SK-N-SH (cell line): ENCODE results near the gene SSBP2. TPM values are rescaled to one million over a fixed set of nuclear protein-coding genes. Genes with fewer than 3 reads are reported as not detected.

Source experiments
- CTCF ChIA-PET: fragments of 300-600, 350-600 bp; formaldehyde crosslinking; extraction: SDS; loops from one replicate; lab custom pipeline; 2021; lab: Yijun Ruan, JAX
- POLR2A ChIA-PET: fragments of 350-600 bp; sonication (Branson Sonifier 250); formaldehyde crosslinking; extraction: SDS; loops from one replicate; lab custom pipeline; 2020; ENCODE audit warnings: antibody characterized with exemption, inconsistent platforms; lab: Yijun Ruan, JAX
- DNase-seq: peaks from one replicate; pipeline ENCODE4 v3.0.0; 2012
- H2AFZ ChIP-seq: fragments of 200-600 bp; sonication (generic); 2 replicates; pipeline ENCODE4 v1.8.1; 2016; ENCODE audit warnings: antibody characterized with exemption, mild to moderate bottlenecking, low read depth
- H3F3A ChIP-seq: fragments of 200-600 bp; sonication (generic); replicated peaks from 2 replicates; pipeline ENCODE3; 2016; ENCODE audit warnings: antibody characterized with exemption, mild to moderate bottlenecking; ENCODE audit not compliant: insufficient read depth
- H3K27ac ChIP-seq, 2 experiments: fragments of 200-500 bp in 1 of 2; fragments of 200-600 bp in 1 of 2; sonication (Bioruptor generic) in 1 of 2; sonication (generic), shearing (Covaris generic) in 1 of 2; 2 replicates each; pipeline versions ENCODE4 v1.5.1 to v1.6.1; 2014 to 2016; ENCODE audit warnings: low read depth in 2 of 2, inconsistent platforms in 1 of 2, low read length in 1 of 2, mild to moderate bottlenecking in 1 of 2, mixed read lengths in 1 of 2
- H3K27me3 ChIP-seq: fragments of 200-600 bp; sonication (generic), shearing (Covaris generic); 2 replicates; pipeline ENCODE4 v1.6.1; 2016; ENCODE audit warnings: mixed run types; ENCODE audit not compliant: insufficient read depth
- H3K36me3 ChIP-seq, 2 experiments: fragments of 200-500 bp in 1 of 2; fragments of 200-600 bp in 1 of 2; sonication (Bioruptor generic) in 1 of 2; sonication (generic) in 1 of 2; replicated peaks in 1 of 2; 2 replicates each; pipeline versions ENCODE3 to v1.5.1; 2014 to 2016; ENCODE audit warnings: low read length in 1 of 2, mild to moderate bottlenecking in 1 of 2; ENCODE audit not compliant: insufficient read depth in 2 of 2, control insufficient read depth in 1 of 2
- H3K4me1 ChIP-seq, 2 experiments: fragments of 200-500 bp in 1 of 2; fragments of 200-600 bp in 1 of 2; sonication (Bioruptor generic) in 1 of 2; sonication (generic), shearing (Covaris generic) in 1 of 2; 2 replicates each; pipeline versions ENCODE4 v1.5.1 to v1.6.1; 2014 to 2016; ENCODE audit warnings: low read depth in 1 of 2, low read length in 1 of 2, mixed run types in 1 of 2; ENCODE audit not compliant: insufficient read depth in 2 of 2, control insufficient read depth in 1 of 2
- H3K4me2 ChIP-seq: fragments of 200-600 bp; sonication (generic), shearing (Covaris generic); 2 replicates; pipeline ENCODE4 v1.6.1; 2017; ENCODE audit warnings: mixed run types
- H3K4me3 ChIP-seq, 2 experiments: fragments of 200-500 bp in 1 of 2; fragments of 200-600 bp in 1 of 2; sonication (Bioruptor generic) in 1 of 2; sonication (generic), shearing (Covaris generic) in 1 of 2; 2 replicates each; pipeline versions ENCODE4 v1.5.1 to v1.8.1; 2014 to 2016; ENCODE audit warnings: low read depth in 2 of 2, inconsistent platforms in 1 of 2, low read length in 1 of 2, mild to moderate bottlenecking in 1 of 2, mixed read lengths in 1 of 2, moderate library complexity in 1 of 2
- H3K79me2 ChIP-seq: fragments of 200-600 bp; sonication (generic); 2 replicates; pipeline ENCODE4 v1.8.1; 2017; ENCODE audit warnings: mild to moderate bottlenecking; ENCODE audit not compliant: insufficient read depth
- H3K9ac ChIP-seq: fragments of 200-600 bp; sonication (generic); 2 replicates; pipeline ENCODE4 v1.6.1; 2017; ENCODE audit warnings: mixed run types
- H3K9me2 ChIP-seq: fragments of 200-600 bp; sonication (generic); 2 replicates; pipeline ENCODE4 v1.6.1; 2017; ENCODE audit warnings: mixed run types
- H3K9me3 ChIP-seq: fragments of 200-600 bp; sonication (generic); 2 replicates; pipeline ENCODE4 v1.6.1; 2017; ENCODE audit warnings: mixed run types, mild to moderate bottlenecking, moderate library complexity
- H4K20me1 ChIP-seq: fragments of 200-600 bp; sonication (generic); 2 replicates; pipeline ENCODE4 v1.6.1; 2017; ENCODE audit warnings: mild to moderate bottlenecking, mixed run types; ENCODE audit not compliant: insufficient read depth
- CHD2 ChIP-seq: fragments of 150-350 bp; IDR thresholded peaks from 2 replicates; pipeline ENCODE4 v1.6.1; 2018; ENCODE audit warnings: low read length; ENCODE audit not compliant: partially characterized antibody
- EP300 ChIP-seq, 2 experiments: IDR thresholded peaks; 2 replicates each; pipeline versions ENCODE4 v1.4.0 to v1.6.1; 2012; ENCODE audit warnings: borderline replicate concordance in 1 of 2, low read depth in 1 of 2, low read length in 1 of 2
- EZH2phosphoT487 ChIP-seq: fragments of 200-600 bp; sonication (generic); IDR thresholded peaks from 2 replicates; pipeline ENCODE4 v1.6.1; 2017; ENCODE audit warnings: low read depth, mixed run types, mild to moderate bottlenecking, antibody characterized with exemption, moderate library complexity, borderline replicate concordance
- FOSL2 ChIP-seq: IDR thresholded peaks from 2 replicates; pipeline ENCODE4 v1.4.0; 2012; ENCODE audit warnings: low read depth, mild to moderate bottlenecking, moderate library complexity, borderline replicate concordance
- FOXJ3 ChIP-seq: sonication (generic); formaldehyde crosslinking; IDR thresholded peaks from 2 replicates; pipeline ENCODE4 v1.5.1; 2020; ENCODE audit warnings: mild to moderate bottlenecking, missing genetic modification reagents
- GABPA ChIP-seq: IDR thresholded peaks from 2 replicates; pipeline ENCODE4 v1.4.0; 2012; ENCODE audit warnings: low read depth, mild to moderate bottlenecking
- GATA2 ChIP-seq: sonication (generic); formaldehyde crosslinking; IDR thresholded peaks from 2 replicates; pipeline ENCODE4 v1.5.0; 2020; ENCODE audit warnings: mild to moderate bottlenecking, missing genetic modification reagents
- MXI1 ChIP-seq: IDR thresholded peaks from 2 replicates; pipeline ENCODE4 v1.6.1; 2012; ENCODE audit warnings: mild to moderate bottlenecking, low read depth, low read length, improper control_type of control experiment
- NFIC ChIP-seq: IDR thresholded peaks from 2 replicates; pipeline ENCODE4 v1.4.0; 2012; ENCODE audit warnings: borderline replicate concordance
- NRF1 ChIP-seq: IDR thresholded peaks from 2 replicates; pipeline ENCODE4 v1.6.1; 2012; ENCODE audit warnings: low read depth, mild to moderate bottlenecking, low read length
- POLR2AphosphoS5 ChIP-seq: IDR thresholded peaks from 2 replicates; pipeline ENCODE4 v1.6.1; 2012; ENCODE audit warnings: low read depth, low read length
- RCOR1 ChIP-seq: fragments of 150-350 bp; IDR thresholded peaks from 2 replicates; pipeline ENCODE4 v1.6.1; 2017; ENCODE audit warnings: antibody characterized with exemption, low read length
- RXRA ChIP-seq: IDR thresholded peaks from 2 replicates; pipeline ENCODE4 v1.4.0; 2012; ENCODE audit warnings: low read depth, mild to moderate bottlenecking, borderline replicate concordance
- SIN3A ChIP-seq: IDR thresholded peaks from 2 replicates; pipeline ENCODE4 v1.6.1; 2012; ENCODE audit warnings: low read depth, mild to moderate bottlenecking, low read length, moderate library complexity, borderline replicate concordance
- TCF12 ChIP-seq: IDR thresholded peaks from 2 replicates; pipeline ENCODE4 v1.4.0; 2012
- USF1 ChIP-seq: IDR thresholded peaks from 2 replicates; pipeline ENCODE4 v1.4.0; 2012; ENCODE audit warnings: low read depth, borderline replicate concordance
- WGBS: methylation state at CpG from one replicate; pipeline ENCODE4 v1.1.6; 2017; ENCODE audit warnings: low lambda C conversion rate; 5-methylcytosine and 5-hydroxymethylcytosine counted together
- polyA plus RNA-seq, 3 experiments: library from polyadenylated mRNA; depleted of rRNA; stranded (reverse); fragments of >200 nt; gene quantifications; 2 replicates each; pipeline ENCODE4 v1.2.3, GENCODE V29; 2012
- TF ChIP-seq, protein P1 (sequence below): IDR thresholded peaks from 2 replicates; pipeline ENCODE4; 2012

SSBP2 gene
- polyA plus RNA-seq, 1 of the 3 experiments (the other 2 are of a cell fraction), result 35.3 TPM

DNA sequence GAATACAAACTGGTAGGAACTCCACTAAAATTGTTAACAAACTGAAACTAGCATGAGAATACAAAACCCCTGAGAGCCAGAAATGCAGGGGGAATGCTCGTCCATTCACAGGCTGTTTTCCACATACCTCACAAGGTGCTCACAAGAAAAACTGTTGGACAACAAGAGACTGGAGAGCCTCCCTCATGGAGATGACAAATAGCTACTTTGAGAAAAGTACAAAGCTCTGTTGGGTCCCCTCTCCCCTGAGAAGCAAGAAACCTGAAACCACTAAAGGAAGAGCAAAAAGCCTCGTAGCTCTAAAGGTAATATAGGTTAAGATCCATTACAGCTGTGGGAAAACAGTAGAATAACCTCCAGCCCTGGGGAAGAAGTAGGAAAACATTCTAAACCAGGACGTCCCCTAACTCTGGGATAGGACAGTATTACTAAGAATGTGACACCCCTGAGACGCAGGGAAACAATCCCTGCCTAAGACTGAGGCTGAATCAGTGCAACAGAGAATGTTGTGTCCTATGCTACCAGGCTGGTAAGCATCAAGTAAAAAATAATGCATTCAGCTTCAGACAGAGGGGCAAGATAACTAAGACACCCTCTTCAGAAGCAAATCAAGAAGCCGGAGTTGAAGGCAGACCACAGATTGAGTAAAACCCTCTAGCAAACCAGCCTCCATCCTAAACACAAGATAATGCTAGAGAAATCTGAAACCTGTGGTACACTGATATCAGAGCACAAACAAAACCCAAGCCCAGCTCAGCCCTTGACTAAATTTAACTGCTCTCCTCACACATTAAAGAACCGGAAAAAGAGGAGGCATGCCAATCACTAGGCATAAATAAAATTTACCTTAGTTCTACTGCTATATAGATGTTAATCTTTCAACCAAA, 160.2 kb downstream of the SSBP2 start:
- H4K20me1 ChIP-seq, result no peaks in the 10 kb centered on the region
- TF ChIP-seq EP300 (IDR thresholded peaks at IDR 0.05; ENCODE audit: borderline replicate concordance in 1 of 2, low read depth in 1 of 2, low read length in 1 of 2) (no peak), GABPA (no peak), EZH2phosphoT487 (no peak)
- TF ChIP-seq, all 33 proteins: peak for 0
- H3K79me2 ChIP-seq, result no peaks in the 10 kb centered on the region
- H3K4me3 ChIP-seq, result no peak overlapping the region
- POLR2A ChIA-PET, result interaction anchor here (0.6 kb wide), 1 partner anchor 151 kb away, joined by 3 read pairs; no protein-coding TSS in a partner anchor
- WGBS, result 83% methylated on average over 6 of the region's 6 CpGs
- no peaks in the 10 kb centered on the region for H3K9me3 ChIP-seq
- H3F3A ChIP-seq, result no peaks in the 10 kb centered on the region
- no peak overlapping the region for H3K9ac ChIP-seq
- no peaks in the 10 kb centered on the region for H3K4me1 ChIP-seq
- H3K27me3 ChIP-seq, result no peaks in the 10 kb centered on the region
- H3K4me2 ChIP-seq, result no peak overlapping the region
- H2AFZ ChIP-seq, result no peak overlapping the region
- H3K36me3 ChIP-seq, result no peaks in the 10 kb centered on the region
- H3K27ac ChIP-seq, result no peak overlapping the region
- H3K9me2 ChIP-seq, result no peaks in the 10 kb centered on the region
- CTCF ChIA-PET, result no interaction called here
- no peak for DNase-seq

- H3K4me1 ChIP-seq, result peaks cover 13 to 14% of the 10 kb centered on the region in 2 experiments; a peak in 2 of 4 replicates
- H3K79me2 ChIP-seq, result no peaks in the 10 kb centered on the region
- no peaks in the 10 kb centered on the region for H3K27me3 ChIP-seq
- no peak overlapping the region; a peak in 1 of 4 replicates for H3K4me3 ChIP-seq
- WGBS, result 32% methylated on average over 1 of the region's 1 CpG
- DNase-seq, result peak; percentile 66
- peak overlapping the region in 1 of 2 experiments; percentile 87; a peak in 2 of 4 replicates for H3K27ac ChIP-seq
- no peaks in the 10 kb centered on the region for H3K9me3 ChIP-seq
- H3K36me3 ChIP-seq, result no peaks in the 10 kb centered on the region
- H3K9me2 ChIP-seq, result no peaks in the 10 kb centered on the region
- ChIA-PET CTCF (interaction anchor here (1.3 kb wide), 1 partner anchor 589 kb away, joined by 3 read pairs; no protein-coding TSS in a partner anchor), POLR2A (no interaction called here)
- no peaks in the 10 kb centered on the region for H4K20me1 ChIP-seq
- no peaks in the 10 kb centered on the region for H3F3A ChIP-seq
- TF ChIP-seq USF1 (no peak), POLR2AphosphoS5 (peak; percentile 73; the same call in 1 of the 2 replicates), GATA2 (peak; percentile 91), SIN3A (0 out of 2 replicates have a peak, but pooled peaks have one; percentile 25), TCF12 (peak; percentile 54; the same call in 1 of the 2 replicates), FOSL2 (no peak), MXI1 (peak; percentile 80), NRF1 (no peak), CHD2 (peak; percentile 78), RCOR1 (peak; percentile 75; the same call in 1 of the 2 replicates), FOXJ3 (peak; percentile 82), EZH2phosphoT487 (no peak), RXRA (no peak), NFIC (no peak), EP300 (IDR thresholded peaks at IDR 0.05; ENCODE audit: borderline replicate concordance in 1 of 2, low read depth in 1 of 2, low read length in 1 of 2) (peak in 1 of 2 experiments; percentile 93; a peak in 2 of 4 replicates)
- TF ChIP-seq, protein P1, sequence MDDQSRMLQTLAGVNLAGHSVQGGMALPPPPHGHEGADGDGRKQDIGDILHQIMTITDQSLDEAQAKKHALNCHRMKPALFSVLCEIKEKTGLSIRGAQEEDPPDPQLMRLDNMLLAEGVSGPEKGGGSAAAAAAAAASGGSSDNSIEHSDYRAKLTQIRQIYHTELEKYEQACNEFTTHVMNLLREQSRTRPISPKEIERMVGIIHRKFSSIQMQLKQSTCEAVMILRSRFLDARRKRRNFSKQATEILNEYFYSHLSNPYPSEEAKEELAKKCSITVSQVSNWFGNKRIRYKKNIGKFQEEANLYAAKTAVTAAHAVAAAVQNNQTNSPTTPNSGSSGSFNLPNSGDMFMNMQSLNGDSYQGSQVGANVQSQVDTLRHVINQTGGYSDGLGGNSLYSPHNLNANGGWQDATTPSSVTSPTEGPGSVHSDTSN, result no peak
- H3K4me2 ChIP-seq, result no peak overlapping the region
- no peak overlapping the region for H2AFZ ChIP-seq
- no peak overlapping the region for H3K9ac ChIP-seq
Measured at GRCh38 chr5:81579262-81579924, 171.5 kb downstream of the SSBP2 start.
